Ureter (tissue), 1 donor: Measurements from ENCODE around the gene ZNF614. TPM values are rescaled to one million over a fixed set of nuclear protein-coding genes. Genes with fewer than 3 reads are reported as not detected.
"Not testable (repeated sequence)": the region's sequence is repeated elsewhere in the genome, so short reads cannot be mapped to it uniquely, and the experiment has no call there.

Source experiments
- DNase-seq: peaks from one replicate; pipeline ENCODE4 v3.0.0-alpha.2; 2020; ENCODE audit warnings: low spot score
- total RNA-seq: library from RNA; stranded (reverse); gene quantifications from one replicate; pipeline ENCODE4 v1.2.4, GENCODE V29; 2023
- donor health status: DM: yes; HTN: yes; CAD: no.

The ZNF614 gene
- total RNA-seq = 10.0 TPM

GRCh38 chr19:52028027-52028779, at the start of gene ZNF614:
Gene ZNF614 (minus strand): TSS chr19:52028379. CDS start chr19:52025745, 2,634 bp downstream.
- peak; percentile 86 for DNase-seq

- no peak for DNase-seq
Observed at GRCh38 chr19:52070496-52070895, 42.3 kb upstream of the ZNF614 start.

- DNase-seq = no peak
Observed at GRCh38 chr19:52069653-52070052, 41.5 kb upstream of the ZNF614 start.

- no peak for DNase-seq
Observed at GRCh38 chr19:52066258-52066863, 38.2 kb upstream of the ZNF614 start.

DNA sequence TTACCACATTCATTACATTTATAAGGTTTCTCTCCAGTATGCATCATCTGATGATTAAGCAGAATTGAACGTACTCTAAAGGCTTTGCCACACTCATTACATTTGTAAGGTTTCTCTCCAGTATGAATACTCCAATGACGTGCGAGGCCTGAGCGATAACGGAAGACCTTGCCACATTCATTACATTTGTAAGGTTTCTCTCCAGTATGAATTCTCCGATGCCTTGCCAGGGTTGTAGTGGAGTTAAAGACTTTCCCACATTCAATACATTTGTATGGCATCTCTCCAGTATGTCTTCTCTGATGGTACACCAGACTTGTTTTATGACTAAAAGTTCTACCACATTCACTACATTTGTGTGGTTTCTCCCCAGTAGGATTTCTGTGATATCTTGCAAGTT, 37.2 kb upstream of the ZNF614 start:
- DNase-seq = no peak

DNA sequence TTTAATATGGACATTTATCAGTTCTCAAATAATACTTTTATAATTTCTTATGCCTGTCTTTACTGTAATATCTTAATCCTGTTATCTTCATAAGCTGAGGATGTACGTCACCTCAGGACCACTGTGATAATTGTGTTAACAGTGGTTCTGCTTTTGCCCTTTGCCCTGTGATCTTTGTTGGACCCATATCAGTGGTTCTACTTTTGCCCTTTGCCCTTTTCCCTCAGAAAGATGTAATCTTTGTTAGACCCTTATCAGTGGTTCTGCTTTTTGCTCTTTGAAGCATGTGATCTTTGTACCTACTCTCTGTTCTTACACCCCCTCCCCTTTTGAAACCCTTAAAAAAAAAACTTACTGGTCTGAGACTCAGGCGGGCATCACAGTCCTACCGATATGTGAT, 28.3 kb upstream of the ZNF614 start:
- not testable (repeated sequence) for DNase-seq

GRCh38 chr19:52051736-52052135, 23.6 kb upstream of the ZNF614 start:
- not testable (repeated sequence) for DNase-seq

- DNase-seq = peak; percentile 95
Observed at GRCh38 chr19:52048555-52049501, 20.6 kb upstream of the ZNF614 start, which contains the start of gene ZNF432. Gene ZNF432 (minus strand): TSS chr19:52048838. CDS start chr19:52046868, 1,970 bp downstream.

- no peak for DNase-seq
Observed at GRCh38 chr19:52039169-52039568, 11.0 kb upstream of the ZNF614 start.

DNA sequence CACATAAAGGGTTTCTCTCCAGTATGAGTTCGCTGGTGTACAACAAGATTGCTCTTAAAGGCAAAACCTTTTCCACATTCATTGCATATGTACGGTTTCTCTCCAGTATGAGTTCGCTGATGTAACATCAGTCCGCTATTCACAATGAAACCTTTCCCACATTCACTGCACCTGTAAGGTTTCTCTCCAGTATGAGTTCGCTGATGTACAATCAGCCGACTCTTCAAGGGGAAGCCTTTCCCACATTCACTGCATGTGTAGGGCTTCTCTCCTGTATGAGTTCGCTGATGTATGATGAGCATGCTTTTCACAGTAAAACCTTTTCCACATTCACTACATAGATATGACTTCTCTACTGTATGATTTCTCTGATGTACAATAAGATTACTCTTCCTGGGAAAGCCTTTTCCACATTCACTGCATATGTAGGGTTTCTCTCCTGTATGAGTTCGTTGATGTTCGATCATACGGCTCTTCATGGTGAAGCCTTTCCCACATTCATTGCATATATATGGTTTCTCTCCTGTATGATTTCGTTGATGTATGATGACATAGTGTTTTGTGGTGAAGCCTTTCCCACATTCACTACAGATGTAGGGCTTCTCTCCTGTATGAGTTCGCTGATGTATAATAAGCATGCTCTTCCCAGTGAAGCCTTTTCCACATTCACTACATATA, 6.0 kb upstream of the ZNF614 start:
- no peak for DNase-seq

DNA sequence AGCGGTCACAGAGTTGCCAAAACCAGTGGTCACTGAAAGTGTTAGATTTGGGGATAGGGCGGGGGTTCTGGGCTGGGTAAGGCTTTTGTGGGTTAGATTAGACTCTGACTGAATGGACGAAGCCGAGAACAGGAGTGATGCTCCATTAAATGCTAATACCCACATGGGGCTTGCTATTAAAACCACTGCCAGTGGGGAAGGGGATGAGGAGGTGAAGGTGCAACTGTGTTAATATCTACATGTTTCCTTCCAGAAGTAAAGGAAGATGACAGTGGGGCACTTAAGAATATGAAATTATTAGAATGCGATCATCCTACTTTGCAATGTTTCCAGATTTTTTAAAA, 573 bp upstream of the ZNF614 start:
- no peak for DNase-seq

GRCh38 chr19:52026255-52026990, 1.8 kb downstream of the ZNF614 start:
- not testable (repeated sequence) for DNase-seq

DNA sequence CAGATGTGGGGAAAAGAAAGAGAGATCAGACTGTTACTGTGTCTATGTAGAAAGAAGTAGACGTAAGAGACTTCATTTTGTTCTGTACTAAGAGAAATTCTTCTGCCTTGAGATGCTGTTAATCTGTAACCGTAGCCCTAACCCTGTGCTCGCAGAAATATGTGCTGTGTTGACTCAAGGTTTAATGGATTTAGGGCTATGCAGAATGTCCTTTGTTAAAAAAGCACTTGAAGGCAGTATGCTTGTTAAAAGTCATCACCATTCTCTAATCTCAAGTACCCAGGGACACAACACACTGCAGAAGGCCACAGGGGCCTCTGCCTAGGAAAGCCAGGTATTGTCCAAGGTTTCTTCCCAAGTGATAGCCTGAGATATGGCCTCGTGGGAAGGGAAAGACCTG, 3.7 kb downstream of the ZNF614 start:
- not testable (repeated sequence) for DNase-seq

DNA sequence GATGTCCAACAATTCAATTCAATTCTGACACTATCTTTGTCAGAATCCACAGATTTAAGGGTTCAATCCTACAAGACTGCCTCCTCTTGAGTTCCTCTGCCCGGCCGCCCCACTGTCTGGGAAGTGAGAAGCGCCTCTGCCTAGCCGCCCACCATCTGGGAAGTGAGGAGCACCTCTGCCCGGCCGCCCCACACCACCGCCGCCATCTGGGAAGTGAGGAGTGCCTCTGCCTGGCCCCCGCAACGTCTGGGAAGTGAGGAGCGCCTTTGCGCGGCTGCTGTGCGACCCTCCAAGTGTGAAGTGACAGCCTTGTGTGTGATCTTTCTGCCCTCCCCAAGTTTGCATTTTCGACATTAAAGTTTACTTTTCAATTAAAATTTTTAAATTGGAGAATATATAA, 6.0 kb downstream of the ZNF614 start:
- no peak for DNase-seq

DNA sequence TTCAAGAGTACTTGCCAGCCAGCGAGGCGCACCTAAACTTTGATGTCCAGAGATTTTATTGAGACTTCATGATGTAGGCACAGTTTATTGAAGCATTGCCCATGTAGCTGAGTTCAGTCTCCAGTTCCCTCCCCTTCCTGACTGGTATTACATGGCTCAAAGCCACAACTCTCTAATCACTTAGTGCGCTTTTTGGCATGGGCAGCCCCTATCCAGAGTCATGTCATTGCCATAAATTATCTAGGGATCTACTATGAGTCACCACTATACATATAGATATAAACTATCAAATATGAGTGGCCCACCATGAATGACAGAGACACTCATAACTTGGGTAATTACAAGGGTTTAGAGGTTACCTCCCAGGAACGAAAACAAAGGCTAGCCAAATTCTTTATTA, 7.7 kb downstream of the ZNF614 start:
- DNase-seq = no peak

DNA sequence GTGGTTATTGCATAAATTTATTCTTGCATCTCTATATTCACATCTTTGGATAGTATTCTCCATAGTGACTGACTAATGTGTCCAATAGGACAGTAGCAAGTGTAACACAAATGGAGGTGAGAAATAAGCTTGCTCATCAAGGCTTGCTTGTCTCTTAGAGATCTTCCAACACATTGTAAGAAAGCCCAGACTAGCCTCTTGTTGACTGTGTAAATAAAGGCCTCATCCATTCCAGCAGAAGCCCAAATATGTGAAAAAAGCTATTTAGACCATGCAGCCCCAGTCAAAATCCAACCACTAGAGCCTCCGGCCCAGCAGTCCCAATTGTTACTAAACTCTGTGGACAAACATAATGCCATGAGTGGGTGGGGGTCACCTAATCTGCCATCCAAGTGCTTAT, 17.5 kb downstream of the ZNF614 start:
- no peak for DNase-seq

DNA sequence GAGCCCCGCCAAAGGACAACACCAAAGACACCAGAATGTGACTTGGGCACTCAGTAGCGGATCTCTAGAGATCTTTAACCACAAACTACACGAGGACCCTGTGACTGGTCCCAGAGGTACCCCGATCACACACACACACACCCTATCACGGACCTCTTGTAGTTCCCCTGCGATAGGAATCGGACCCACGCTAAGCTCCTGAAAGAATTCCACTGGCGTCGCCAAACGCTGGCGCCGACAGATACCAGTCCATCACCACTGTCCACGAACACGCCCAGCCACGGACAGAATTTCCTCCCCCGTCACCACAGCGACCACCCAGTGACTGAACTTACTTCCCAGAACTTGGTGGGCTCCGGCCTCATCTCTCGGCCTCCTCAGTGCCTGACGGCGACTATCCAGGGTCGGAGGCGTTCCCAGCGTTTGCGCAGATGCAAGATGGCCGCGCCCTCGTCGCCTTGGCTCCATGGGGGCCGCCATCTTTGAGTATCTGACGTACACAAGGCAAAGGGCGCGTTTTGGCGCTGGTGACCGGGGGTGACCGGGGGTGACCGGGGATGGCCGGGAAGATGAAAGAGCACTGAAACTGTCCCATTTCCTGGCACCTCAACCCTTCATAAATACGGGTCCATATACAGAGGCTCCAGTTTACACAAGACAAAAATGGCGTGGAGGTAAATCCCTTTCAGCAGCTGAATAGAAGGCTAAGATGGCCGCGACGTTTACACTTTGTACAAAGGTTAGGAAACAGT, 20.2 kb downstream of the ZNF614 start, which contains the start of gene ZNF615:
Gene ZNF615 (minus strand): TSS at position 406 of the 752 bp plus-strand sequence. CDS start 4,500 bp downstream, outside the sequence.
- DNase-seq = peak; percentile 89

DNA sequence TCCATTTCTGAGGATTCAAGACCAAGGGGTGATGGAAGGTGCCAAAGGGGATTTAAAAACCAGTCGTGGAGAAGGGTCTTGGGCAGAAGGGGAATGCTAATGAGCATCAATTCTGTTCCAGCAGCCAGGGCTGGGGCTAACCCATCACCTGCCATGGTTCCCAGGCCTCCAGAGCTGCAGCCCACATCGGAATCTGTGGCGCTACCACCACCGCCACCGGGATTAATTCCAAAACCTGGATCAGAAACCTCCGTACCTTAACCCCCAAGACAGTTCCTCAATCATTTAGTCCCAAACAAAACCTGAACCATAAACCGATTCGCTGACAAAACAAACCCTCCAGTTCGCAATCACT, 20.8 kb downstream of the ZNF614 start:
- DNase-seq = no peak

DNA sequence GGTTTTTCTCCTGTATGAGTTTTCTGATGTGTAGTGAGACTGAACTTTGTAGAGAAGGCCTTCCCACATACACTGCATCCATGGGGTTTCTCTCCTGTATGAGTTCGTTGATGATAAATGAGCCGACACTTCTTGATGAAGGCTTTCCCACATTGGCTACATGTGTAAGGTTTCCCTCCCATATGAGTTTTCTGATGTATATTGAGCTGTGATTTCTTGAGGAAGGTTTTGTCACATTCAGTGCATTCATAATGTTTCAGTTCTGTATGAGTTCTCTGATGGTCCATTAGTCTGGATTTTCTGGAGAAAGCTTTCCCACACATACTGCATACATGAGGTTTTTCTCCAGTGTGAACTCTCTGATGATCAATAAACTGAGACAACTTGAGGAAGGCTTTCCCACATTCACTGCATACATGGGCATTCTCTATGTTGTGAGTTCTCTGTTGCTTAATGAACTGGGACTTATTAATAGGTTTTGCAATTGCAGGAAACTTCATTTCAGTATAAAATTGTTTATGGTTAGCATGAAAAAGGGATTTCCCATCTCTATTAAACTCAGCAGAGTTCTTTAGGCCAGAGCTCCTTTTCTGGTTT, 34.0 kb downstream of the ZNF614 start:
- no peak for DNase-seq

DNA sequence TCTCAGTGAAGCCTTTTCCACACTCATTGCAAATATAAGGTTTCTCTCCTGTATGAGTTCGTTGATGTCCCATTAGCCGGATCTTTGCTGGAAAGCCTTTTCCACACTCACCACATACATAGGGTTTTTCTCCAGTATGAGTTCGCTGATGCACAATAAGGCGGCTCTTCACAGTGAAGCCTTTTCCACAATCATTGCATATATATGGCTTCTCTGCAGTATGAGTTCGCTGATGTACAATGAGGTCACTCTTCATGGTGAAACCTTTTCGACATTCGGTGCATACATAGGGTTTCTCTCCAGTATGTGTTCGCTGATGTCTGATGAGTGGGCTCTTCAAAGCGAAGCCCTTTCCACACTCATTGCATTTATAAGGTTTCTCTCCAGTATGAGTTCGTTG, 34.8 kb downstream of the ZNF614 start:
- no peak for DNase-seq
